Right ventricle myocardium inferior (tissue), 1 donor: ENCODE measurements around the gene USH2A. TPM values are rescaled to one million over a fixed set of nuclear protein-coding genes. Genes with fewer than 3 reads are reported as not detected.
A peak's percentile ranks its signal among the peaks of the same experiment; 100 is the strongest.
"Not testable (repeated sequence)": the region's sequence is repeated elsewhere in the genome, so short reads cannot be mapped to it uniquely, and the experiment has no call there.

Experiments used
- ATAC-seq: fragments of 200-7000 bp; cut with Tn5 transposase; one replicate; pipeline ENCODE4 v1.9.1; 2020; ENCODE audit warnings: mild to moderate bottlenecking, moderate library complexity
- DNase-seq: peaks from one replicate; pipeline ENCODE4 v3.0.0; 2021; ENCODE audit errors: missing footprints
- intact Hi-C: fragments of 100-400 bp; cut with DNase I; formaldehyde crosslinking; loops from one replicate; pipeline ENCODE4 v1.11.0; 2022
- total RNA-seq: library from RNA; stranded (reverse); fragmentation: NEBNext Ultra II Directional; extraction: Animal tissue kit (Norgen Biotek cat#: 25700); gene quantifications from one replicate; pipeline ENCODE4 v1.2.1, GENCODE V29; 2021
- donor health status: DM: no; HTN: yes; CAD: no; lungs with severe emphysema.

The USH2A gene
- total RNA-seq, 1 donor from 2014 or later, result 1.3 TPM

- ATAC-seq (no peak), DNase-seq (no peak)
- intact Hi-C loops, result no loop called here
Measured at GRCh38 chr1:216024546-216024945, 398.7 kb downstream of the USH2A start.

GRCh38 chr1:216020743-216021345 lies 402.4 kb downstream of the USH2A start:
- no peak for DNase-seq
- ATAC-seq, result no peak
- intact Hi-C loops, result no loop called here

GRCh38 chr1:216015116-216015515 lies 408.1 kb downstream of the USH2A start:
- intact Hi-C loops, result no loop called here
- no peak for ATAC-seq
- no peak for DNase-seq

- DNase-seq, result no peak
- intact Hi-C loops, result no loop called here
- no peak for ATAC-seq
Measured at GRCh38 chr1:216014086-216014485, 409.2 kb downstream of the USH2A start.

- DNase-seq, ATAC-seq, intact Hi-C loops: not testable (repeated sequence)
Measured at GRCh38 chr1:216009456-216009855, 413.8 kb downstream of the USH2A start.

GRCh38 chr1:216005916-216006315 lies 417.3 kb downstream of the USH2A start:
- ATAC-seq, result no peak
- intact Hi-C loops, result no loop called here
- DNase-seq, result no peak

- DNase-seq (no peak), ATAC-seq (no peak)
- intact Hi-C loops, result no loop called here
Measured at GRCh38 chr1:215992620-215993019, 430.6 kb downstream of the USH2A start.

GRCh38 chr1:215987092-215987875 lies 436.0 kb downstream of the USH2A start:
- DNase-seq (no peak), ATAC-seq (no peak)
- intact Hi-C loops, result no loop called here

GRCh38 chr1:215986401-215986800 lies 436.8 kb downstream of the USH2A start:
- no peak for DNase-seq
- intact Hi-C loops, result no loop called here
- no peak for ATAC-seq

- ATAC-seq, result no peak
Measured at GRCh38 chr1:215983680-215984079, 439.6 kb downstream of the USH2A start.

GRCh38 chr1:215971793-215972441 lies 451.3 kb downstream of the USH2A start:
- ATAC-seq (no peak), DNase-seq (no peak)
- intact Hi-C loops, result no loop called here

More at GRCh38 chr1:215983680-215984079, 439.6 kb downstream of the USH2A start:
- intact Hi-C loops, result no loop called here
- DNase-seq, result no peak

- ATAC-seq (peak; percentile 34), DNase-seq (no peak)
- intact Hi-C loops, result no loop called here
Measured at GRCh38 chr1:215970406-215970805, 452.8 kb downstream of the USH2A start.

- DNase-seq, result no peak
- no peak for ATAC-seq
- intact Hi-C loops, result no loop called here
Measured at GRCh38 chr1:215963621-215964020, 459.6 kb downstream of the USH2A start.

- intact Hi-C loops, result no loop called here
- DNase-seq (no peak), ATAC-seq (no peak)
Measured at GRCh38 chr1:215963040-215963439, 460.2 kb downstream of the USH2A start.

GRCh38 chr1:215958841-215959240 lies 464.4 kb downstream of the USH2A start:
- DNase-seq, result no peak
- ATAC-seq, result no peak
- intact Hi-C loops, result no loop called here

- DNase-seq, result peak; percentile 50
- intact Hi-C loops, result no loop called here
- ATAC-seq, result no peak
Measured at GRCh38 chr1:215957663-215958062, 465.6 kb downstream of the USH2A start.

GRCh38 chr1:215932558-215932957 lies 490.7 kb downstream of the USH2A start:
- no peak for ATAC-seq
- DNase-seq, result no peak
- intact Hi-C loops, result no loop called here

GRCh38 chr1:215926670-215927069 lies 496.6 kb downstream of the USH2A start:
- intact Hi-C loops, result no loop called here
- ATAC-seq (no peak), DNase-seq (no peak)

GRCh38 chr1:215923129-215923824 lies 500.0 kb downstream of the USH2A start:
- DNase-seq, result no peak
- no peak for ATAC-seq
- intact Hi-C loops, result no loop called here
